Measurements from ENCODE around the gene C7orf57.

DNA sequence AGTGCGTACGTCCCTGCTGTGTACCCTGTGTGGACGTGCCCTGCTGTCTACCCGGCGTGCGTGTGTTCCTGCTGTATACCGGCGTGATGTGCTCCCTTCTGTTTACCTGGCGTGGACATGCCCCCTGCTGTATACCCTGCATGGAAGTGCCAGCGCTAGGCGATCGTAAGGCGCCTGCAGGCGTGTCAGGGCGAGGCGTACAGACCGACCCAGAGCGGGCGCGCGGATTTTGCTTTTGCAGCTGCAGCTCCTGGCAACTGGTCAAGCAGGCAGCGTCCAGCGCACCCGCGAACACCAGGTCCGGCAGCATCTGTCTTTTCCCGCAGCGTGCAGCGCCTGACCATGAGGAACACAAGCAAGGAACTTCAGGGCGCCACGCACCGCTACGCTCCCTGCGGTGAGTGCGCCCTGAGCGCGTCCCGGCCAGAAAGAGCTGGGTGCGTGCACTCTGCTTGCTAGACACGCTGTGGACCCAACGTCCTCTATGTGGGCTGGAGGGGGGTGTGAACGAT is 680 bp downstream of the C7orf57 start:
- TF ChIP-seq POLR2A (IDR thresholded peaks at IDR 0.05; ENCODE audit: low read length) (no peak), GATA1 (IDR thresholded peaks at IDR 0.05; ENCODE audit: low read depth, low read length) (no peak)
